GM13977 (cell line): ENCODE measurements around the gene ITSN2.

ENCODE experiments used
- DNase-seq: peaks from one replicate; pipeline ENCODE4 v3.0.0; 2012; ENCODE audit warnings: low spot score
- in situ Hi-C: fragments of 300-500 bp; cut with MboI; formaldehyde crosslinking; loops from one replicate; pipeline ENCODE4 v1.12.0; 2022; ENCODE audit warnings: low sequenced_read_pairs, low pct_unique_long_range_greater_than_20kb, mixed read lengths, inconsistent platforms; ENCODE audit not compliant: unreplicated experiment
- TF ChIP-seq, protein P1 (sequence below): IDR thresholded peaks from 2 replicates; pipeline ENCODE4 v1.5.1; 2012; ENCODE audit warnings: mild to moderate bottlenecking, control low read depth; ENCODE audit not compliant: insufficient read depth; ENCODE audit errors: extremely low read depth, missing control alignments

Gene ITSN2

GRCh38 chr2:24382363-24383073, 22.2 kb upstream of the ITSN2 start:
- in situ Hi-C loops: no loop called here
- TF ChIP-seq, protein P1, sequence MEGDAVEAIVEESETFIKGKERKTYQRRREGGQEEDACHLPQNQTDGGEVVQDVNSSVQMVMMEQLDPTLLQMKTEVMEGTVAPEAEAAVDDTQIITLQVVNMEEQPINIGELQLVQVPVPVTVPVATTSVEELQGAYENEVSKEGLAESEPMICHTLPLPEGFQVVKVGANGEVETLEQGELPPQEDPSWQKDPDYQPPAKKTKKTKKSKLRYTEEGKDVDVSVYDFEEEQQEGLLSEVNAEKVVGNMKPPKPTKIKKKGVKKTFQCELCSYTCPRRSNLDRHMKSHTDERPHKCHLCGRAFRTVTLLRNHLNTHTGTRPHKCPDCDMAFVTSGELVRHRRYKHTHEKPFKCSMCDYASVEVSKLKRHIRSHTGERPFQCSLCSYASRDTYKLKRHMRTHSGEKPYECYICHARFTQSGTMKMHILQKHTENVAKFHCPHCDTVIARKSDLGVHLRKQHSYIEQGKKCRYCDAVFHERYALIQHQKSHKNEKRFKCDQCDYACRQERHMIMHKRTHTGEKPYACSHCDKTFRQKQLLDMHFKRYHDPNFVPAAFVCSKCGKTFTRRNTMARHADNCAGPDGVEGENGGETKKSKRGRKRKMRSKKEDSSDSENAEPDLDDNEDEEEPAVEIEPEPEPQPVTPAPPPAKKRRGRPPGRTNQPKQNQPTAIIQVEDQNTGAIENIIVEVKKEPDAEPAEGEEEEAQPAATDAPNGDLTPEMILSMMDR: peak; percentile 82
- DNase-seq: peak; percentile 72

DNA sequence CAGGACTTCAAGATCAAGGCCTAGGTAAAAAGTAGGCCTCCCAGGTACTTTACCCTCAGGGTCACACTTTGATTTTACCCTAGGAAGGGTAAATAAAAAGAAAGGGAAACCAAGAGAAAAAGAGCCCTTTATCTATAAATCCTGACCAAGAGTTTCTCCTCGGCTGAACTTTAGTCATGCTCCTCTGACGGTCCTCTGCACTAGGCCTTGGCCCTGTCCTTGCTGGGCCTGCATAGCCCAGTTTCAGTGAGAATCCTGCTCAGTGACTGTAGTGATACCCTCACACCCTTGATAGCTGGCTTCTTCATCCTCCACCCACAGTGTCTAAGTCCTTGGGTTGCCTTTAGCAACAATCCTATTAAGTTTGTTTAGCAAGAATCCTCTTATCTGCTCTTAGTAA, 20.5 kb upstream of the ITSN2 start:
- TF ChIP-seq, protein P1: no peak
- in situ Hi-C loops: no loop called here

DNA sequence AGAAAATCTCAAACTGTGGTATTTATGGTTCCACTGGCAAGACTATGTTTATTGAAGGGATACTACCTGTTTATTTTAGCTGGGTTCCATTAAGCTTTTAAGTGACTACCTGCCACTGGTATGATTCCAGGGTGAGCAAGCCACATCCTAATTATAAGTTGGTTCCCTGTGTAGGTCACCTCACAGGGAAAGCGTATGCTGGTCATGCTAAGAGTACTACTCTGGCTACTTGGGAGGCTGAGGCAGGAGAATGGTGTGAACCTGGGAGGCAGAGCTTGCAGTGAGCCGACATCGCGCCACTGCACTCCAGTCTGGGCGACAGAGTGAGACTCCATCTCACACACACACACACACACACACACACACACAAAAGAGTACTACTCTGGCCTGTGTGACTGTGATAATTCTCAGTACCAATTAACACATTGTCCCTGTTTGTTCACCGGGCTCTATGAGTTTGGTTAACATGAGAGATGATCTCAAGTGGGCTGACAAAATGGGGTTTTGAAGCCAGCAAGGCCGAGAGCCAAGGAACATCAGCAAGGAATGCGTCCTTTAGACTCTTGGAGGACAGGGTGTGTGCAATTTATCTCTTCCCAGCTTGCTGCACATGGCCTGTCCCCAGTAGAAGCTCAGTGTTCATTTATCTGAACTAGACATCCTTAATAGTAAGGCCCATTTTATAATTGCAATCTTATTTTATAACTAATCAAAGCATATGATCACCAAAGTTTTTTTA, 15.2 kb upstream of the ITSN2 start:
- no peak for DNase-seq
- TF ChIP-seq, protein P1: no peak
- in situ Hi-C loops: no loop called here

More for the DNA sequence above, 20.5 kb upstream of the ITSN2 start:
- DNase-seq: no peak

GRCh38 chr2:24374301-24374700, 14.0 kb upstream of the ITSN2 start:
- in situ Hi-C loops: no loop called here
- no peak for DNase-seq
- TF ChIP-seq, protein P1: no peak

DNA sequence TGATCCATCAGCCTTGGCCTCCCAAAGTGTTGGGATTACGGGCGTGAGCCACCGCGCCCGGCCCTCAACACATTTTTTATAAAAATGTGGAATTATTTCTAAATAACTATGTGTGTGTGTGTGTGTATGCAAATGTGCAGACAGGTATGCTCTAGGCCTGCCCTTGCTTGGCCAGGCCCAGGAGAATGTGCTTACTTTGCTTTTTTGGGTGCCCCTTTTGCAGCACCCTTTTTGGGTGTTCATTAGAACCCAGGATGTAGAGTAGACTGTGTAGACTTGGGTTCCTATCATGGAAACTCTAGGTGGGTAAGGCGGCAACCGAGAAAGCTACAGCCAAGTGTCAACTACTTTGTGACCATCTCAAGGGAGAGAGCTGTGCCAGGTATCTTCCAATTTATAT, 11.7 kb upstream of the ITSN2 start:
- TF ChIP-seq, protein P1: no peak
- in situ Hi-C loops: no loop called here
- no peak for DNase-seq

- TF ChIP-seq, protein P1: no peak
- no peak for DNase-seq
- in situ Hi-C loops: no loop called here
These were observed 5.5 kb upstream of the ITSN2 start for GRCh38 chr2:24365826-24366225.
